Activated CD4-positive, alpha-beta memory T cell treated with anti-CD3 and anti-CD28 coated beads for 36 hours (primary cell): ENCODE results near the gene PRSS8. TPM values are rescaled to one million over a fixed set of nuclear protein-coding genes. Genes with fewer than 3 reads are reported as not detected.
"Not testable (repeated sequence)": the region's sequence is repeated elsewhere in the genome, so short reads cannot be mapped to it uniquely, and the experiment has no call there.

ENCODE experiments used
- CTCF ChIA-PET: fragments of 350-600 bp; sonication (Branson Sonifier 250); formaldehyde crosslinking; loops from one replicate; lab custom pipeline; 2021; ENCODE audit warnings: antibody characterized with exemption, inconsistent platforms; lab: Charles Lee
- POLR2A ChIA-PET: fragments of 350-600 bp; sonication (Branson Sonifier 250); formaldehyde crosslinking; loops from one replicate; lab custom pipeline; 2021; ENCODE audit warnings: antibody characterized with exemption; lab: Charles Lee
- DNase-seq: peaks from one replicate; pipeline ENCODE4 v3.0.0-alpha.2; 2020
- H3K27ac Mint-ChIP-seq: one replicate; pipeline ENCODE4 v1.8.0; 2021; ENCODE audit warnings: mixed read lengths
- H3K27me3 Mint-ChIP-seq: one replicate; pipeline ENCODE4 v1.8.0; 2021; ENCODE audit warnings: mixed read lengths
- H3K36me3 Mint-ChIP-seq: one replicate; pipeline ENCODE4 v1.8.0; 2021; ENCODE audit warnings: mixed read lengths
- H3K4me1 Mint-ChIP-seq: one replicate; pipeline ENCODE4 v1.8.0; 2021; ENCODE audit warnings: low read depth, mixed read lengths
- H3K4me3 Mint-ChIP-seq: one replicate; pipeline ENCODE4 v1.8.0; 2021; ENCODE audit warnings: mild to moderate bottlenecking, mixed read lengths
- H3K9me3 Mint-ChIP-seq: one replicate; pipeline ENCODE4 v1.8.0; 2021; ENCODE audit warnings: mixed read lengths
- intact Hi-C: fragments of 100-400 bp; cut with micrococcal nuclease; formaldehyde crosslinking; loops from one replicate; pipeline ENCODE4 v1.15.1; 2023
- total RNA-seq, 2 experiments: library from RNA; stranded (reverse); gene quantifications; one replicate each; pipeline ENCODE4 v1.2.3, GENCODE V29; 2021

The PRSS8 gene
- total RNA-seq, 2 experiments from 2014 or later = not detected

DNA sequence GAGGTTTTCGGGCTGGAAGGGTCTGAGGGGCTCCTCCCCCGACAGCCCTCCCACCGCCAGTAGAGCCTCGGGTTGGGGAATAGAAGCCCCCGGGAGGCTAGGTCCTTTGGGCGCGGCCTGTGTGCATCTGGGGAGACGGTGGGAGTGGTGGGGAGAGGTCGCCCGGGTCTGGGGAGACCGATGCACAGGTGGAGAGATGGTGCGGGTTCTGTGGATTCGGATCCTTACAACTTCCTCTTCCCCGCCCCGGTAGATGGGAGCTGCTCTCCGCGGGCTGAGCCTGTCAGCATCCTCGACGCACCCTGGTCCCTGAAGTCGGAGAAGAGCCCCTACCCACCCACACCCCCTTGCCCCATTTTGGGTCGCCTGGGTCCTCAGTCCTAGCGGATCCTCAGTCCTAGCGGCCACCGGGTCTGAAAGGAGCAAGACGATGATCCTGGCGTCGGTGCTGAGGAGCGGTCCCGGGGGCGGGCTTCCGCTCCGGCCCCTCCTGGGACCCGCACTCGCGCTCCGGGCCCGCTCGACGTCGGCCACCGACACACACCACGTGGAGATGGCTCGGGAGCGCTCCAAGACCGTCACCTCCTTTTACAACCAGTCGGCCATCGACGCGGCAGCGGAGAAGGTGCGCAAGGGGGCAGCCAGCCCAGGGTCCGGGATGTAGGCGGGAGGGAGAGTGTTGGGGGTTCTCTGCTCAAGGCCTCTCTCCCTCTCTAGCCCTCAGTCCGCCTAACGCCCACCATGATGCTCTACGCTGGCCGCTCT, 26.6 kb downstream of the PRSS8 start:
- Mint-ChIP-seq H3K27me3 (no peaks in the 10 kb centered on the region), H3K36me3 (peaks cover 12% of the 10 kb centered on the region), H3K4me3 (peak overlapping the region; percentile 76), H3K9me3 (no peaks in the 10 kb centered on the region), H3K27ac (no peak overlapping the region), H3K4me1 (peaks cover 23% of the 10 kb centered on the region)
- DNase-seq = no peak
- CTCF ChIA-PET = interaction anchor here (1.2 kb wide), 1 partner anchor 124 kb away, joined by 3 read pairs; the partner anchor contains the start of gene HSD3B7
- POLR2A ChIA-PET = interaction anchor here (2.7 kb wide), 1 partner anchor 8 kb away, joined by 9 read pairs; the partner anchor contains the start of gene KAT8
- intact Hi-C loops = loop anchor here (2.0 to 5.0 kb wide), 2 partner anchors 14 to 77 kb away; partner anchors contain the start of genes STX4 and VKORC1

DNA sequence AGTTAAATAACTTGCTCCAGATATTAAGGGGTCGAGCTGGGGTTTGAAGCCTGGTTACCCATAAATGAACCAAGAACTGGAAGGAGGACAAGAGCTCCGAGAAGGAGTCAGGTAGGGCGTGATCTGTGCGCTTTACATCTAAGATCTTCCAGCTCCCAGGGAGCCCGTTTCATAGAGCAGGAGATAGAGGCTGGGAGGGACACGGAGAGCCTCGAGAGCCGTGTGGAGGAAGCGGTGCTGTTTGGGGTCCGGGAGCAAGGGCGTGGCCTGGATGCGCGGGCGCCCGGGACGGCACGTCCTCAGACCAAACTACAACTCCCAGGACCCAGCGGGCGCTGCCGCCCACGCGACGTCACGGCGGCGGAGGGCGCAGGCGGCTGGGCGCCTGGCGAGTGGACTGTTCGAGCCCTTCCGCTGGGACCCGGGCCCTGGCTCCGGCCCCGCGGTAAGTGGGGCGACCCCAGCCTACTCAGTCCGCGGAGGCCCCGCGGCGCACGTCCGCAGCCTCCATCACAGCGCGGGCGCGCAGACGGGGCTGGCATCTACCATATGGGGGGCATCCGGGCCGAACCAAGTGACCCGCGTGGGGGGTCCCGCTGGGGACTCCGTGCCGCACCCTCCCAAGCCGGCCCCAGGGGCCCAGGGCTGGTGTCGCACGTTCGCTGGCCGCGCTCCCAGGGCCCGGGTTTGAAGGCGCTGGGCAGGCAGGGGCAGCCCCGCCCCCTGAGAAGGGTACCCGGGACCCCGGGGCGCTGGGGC, 27.3 kb downstream of the PRSS8 start, which contains the start of gene BCKDK:
BCKDK (plus strand) TSS at position 352 of the 759 bp plus-strand sequence. CDS start 838 bp downstream, outside the sequence.
- peak; percentile 84 for DNase-seq
- Mint-ChIP-seq H3K27me3 (no peaks in the 10 kb centered on the region), H3K4me3 (peak within 1 kb of the TSS; percentile 80), H3K27ac (peak within 1 kb of the TSS; percentile 90), H3K9me3 (no peaks in the 10 kb centered on the region), H3K4me1 (peaks cover 18% of the 10 kb centered on the region), H3K36me3 (peaks cover 12% of the 10 kb centered on the region)
- POLR2A ChIA-PET = interaction anchor here (1.3 to 2.7 kb wide), 3 partner anchors 9 to 72 kb away, joined by 3 to 9 read pairs (median 5); partner anchors contain the start of genes FUS and KAT8
- CTCF ChIA-PET = interaction anchor here (1.0 to 1.9 kb wide), 3 partner anchors 9 to 123 kb away, joined by 3 to 6 read pairs (median 4); partner anchors contain the start of genes HSD3B7 and KAT8
- intact Hi-C loops = loop anchor here (2.0 to 5.0 kb wide), 2 partner anchors 13 to 76 kb away; partner anchors contain the start of genes STX4 and VKORC1

DNA sequence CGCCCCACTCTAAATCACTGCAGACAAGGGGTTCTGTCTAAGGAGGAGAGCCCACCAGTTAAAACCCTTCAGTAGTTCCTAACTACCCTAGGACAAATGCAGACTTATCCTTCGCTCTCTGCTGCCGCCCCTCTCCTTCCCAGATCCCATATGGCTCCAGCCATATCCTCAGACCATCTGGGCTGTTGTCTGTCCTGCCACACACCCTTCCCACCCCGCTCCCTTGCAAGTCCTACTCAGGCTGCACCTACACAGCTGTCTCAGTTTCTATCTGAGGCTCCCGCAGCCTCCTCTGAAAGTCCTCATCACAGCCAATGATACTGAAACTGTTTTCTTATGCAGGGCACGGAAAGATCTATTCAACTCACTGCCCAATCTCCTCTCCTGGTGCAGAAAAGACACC, 28.1 kb downstream of the PRSS8 start:
- intact Hi-C loops = loop anchor here (2.0 to 5.0 kb wide), 2 partner anchors 35 to 75 kb away; partner anchors contain the start of gene STX4
- Mint-ChIP-seq H3K9me3 (no peaks in the 10 kb centered on the region), H3K27ac (peak overlapping the region; percentile 90), H3K4me3 (peak overlapping the region; percentile 80), H3K4me1 (peaks cover 18% of the 10 kb centered on the region), H3K36me3 (peaks cover 12% of the 10 kb centered on the region), H3K27me3 (no peaks in the 10 kb centered on the region)
- ChIA-PET CTCF (interaction anchor here (1.0 to 1.9 kb wide), 3 partner anchors 10 to 353 kb away, joined by 3 to 6 read pairs (median 4); partner anchors contain the start of gene KAT8), POLR2A (interaction anchor here (1.3 to 2.7 kb wide), 3 partner anchors 10 to 72 kb away, joined by 3 to 9 read pairs (median 5); partner anchors contain the start of genes FUS and KAT8)
- DNase-seq = peak; percentile 76

DNA sequence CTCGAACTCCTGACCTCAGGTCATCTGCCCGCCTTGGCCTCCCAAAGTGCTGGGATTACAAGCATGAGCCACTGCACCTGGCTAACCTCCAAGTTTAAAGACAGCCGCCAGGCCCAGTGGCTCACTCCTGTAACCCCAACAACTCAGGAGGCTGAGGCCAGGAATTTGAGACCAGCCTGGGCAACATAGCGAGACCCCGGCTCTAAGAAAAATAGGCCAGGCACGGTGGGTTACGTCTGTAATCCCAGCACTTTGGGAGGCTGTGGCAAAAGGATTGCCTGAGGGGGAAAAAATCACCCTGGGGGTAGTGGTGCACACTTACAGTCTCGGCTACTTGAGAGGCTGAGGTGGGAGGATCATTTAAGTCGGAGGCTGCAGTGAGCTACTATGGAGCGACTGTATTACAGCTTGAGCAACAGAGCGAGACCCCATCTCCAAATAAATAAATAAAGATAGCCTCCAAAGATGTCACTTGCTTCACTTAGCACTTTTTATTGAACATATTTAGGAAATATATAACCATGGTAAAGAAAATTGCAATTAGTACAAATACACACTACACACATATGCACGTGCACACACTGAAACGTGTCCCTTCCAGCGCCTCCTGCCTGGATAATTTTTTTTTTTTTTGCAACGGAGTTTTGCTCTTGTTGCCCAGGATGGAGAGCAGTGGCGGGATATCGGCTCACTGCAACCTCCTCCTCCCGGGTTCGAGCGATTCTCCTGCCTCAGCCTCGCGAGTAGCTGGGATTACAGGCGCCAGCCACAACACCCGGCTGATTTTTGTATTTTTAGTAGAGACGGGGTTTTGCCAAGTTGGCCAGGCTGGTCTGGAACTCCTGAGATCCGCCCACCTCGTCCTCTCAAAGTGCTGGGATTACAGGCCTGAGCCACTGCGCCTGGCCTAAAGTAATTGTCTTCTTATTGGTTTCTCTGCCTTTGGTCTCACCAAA, 28.7 kb downstream of the PRSS8 start:
- peak overlapping the region; percentile 90 for H3K27ac Mint-ChIP-seq
- DNase-seq = no peak
- peaks cover 10% of the 10 kb centered on the region for H3K36me3 Mint-ChIP-seq
- intact Hi-C loops = loop anchor here (2.0 to 5.0 kb wide), 2 partner anchors 36 to 74 kb away; partner anchors contain the start of gene STX4
- no peaks in the 10 kb centered on the region for H3K9me3 Mint-ChIP-seq
- peak overlapping the region; percentile 80 for H3K4me3 Mint-ChIP-seq
- ChIA-PET CTCF (interaction anchor here (1.0 to 1.9 kb wide), 2 partner anchors 11 to 353 kb away, joined by 3 to 6 read pairs; partner anchors contain the start of gene KAT8), POLR2A (interaction anchor here (1.3 to 2.7 kb wide), 3 partner anchors 11 to 73 kb away, joined by 3 to 9 read pairs (median 5); partner anchors contain the start of genes FUS and KAT8)
- H3K27me3 Mint-ChIP-seq = no peaks in the 10 kb centered on the region
- peaks cover 18% of the 10 kb centered on the region for H3K4me1 Mint-ChIP-seq

DNA sequence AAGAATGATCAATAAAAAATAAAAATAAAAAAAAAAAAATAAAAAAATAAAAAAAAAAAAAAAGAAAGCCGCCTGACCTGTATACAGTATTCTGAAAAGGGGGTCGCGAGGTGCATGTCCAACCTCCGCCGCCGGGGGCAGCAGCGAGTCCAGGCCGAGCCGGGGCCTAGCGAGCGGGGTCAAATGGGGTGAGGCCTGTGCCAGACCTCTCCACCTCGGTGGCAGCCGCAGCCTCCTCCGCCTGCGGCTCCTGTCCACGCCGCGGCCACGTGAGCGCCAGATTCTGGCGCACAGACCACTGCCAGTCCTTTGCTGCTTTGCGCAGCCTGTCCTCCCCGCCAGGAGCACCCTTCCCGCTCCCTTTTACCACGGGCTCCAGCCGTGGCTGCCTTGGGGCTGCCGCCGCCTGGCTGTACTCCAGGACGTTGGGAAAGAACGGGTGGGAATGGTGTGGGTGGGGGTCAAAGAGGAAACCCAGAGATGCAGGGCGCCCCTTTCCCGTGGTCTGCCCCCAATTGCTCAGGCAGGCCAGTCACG, 29.8 kb downstream of the PRSS8 start:
- Mint-ChIP-seq H3K9me3 (no peaks in the 10 kb centered on the region), H3K27ac (peak overlapping the region; percentile 45), H3K27me3 (no peaks in the 10 kb centered on the region), H3K4me1 (peaks cover 18% of the 10 kb centered on the region), H3K4me3 (no peak overlapping the region), H3K36me3 (peaks cover 9% of the 10 kb centered on the region)
- peak; percentile 86 for DNase-seq
- CTCF ChIA-PET = no interaction called here
- intact Hi-C loops = loop anchor here (2.0 to 5.0 kb wide), 2 partner anchors 37 to 73 kb away; partner anchors contain the start of gene STX4
- POLR2A ChIA-PET = no interaction called here

DNA sequence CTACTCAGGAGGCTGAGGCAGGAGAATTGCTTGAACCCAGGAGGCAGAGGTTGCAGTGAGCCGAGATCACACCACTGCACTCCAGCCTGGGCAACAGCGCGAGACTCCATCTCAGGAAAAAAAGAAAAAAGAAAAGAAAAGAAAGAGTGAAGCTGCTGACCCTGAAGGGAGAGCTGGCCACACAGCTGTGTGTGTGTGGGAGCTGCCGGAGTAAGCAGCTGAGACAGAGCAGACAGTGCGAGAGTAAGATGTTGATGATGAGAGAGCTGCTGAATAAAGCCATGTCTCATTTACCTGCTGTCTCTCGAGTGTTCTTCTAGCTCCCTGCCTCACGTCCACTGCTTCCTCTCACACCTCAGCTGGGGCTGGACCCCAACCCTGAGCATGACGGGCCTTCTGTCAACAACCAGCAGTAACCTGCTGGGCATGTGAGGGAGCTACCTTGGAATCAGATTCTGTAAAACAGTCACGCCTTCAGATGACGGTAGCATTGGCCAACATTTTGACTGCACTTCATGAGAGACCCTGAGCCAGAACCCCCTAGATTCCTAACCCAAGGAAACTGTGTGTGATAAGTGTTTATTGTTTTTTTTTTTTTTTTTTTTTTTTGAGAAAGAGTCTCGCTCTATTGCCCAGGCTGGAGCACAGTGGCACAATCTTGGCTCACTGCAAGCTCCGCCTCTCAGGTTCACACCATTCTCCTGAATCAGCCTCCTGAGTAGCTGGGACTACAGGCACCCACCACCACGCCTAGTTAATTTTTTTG, 34.5 kb downstream of the PRSS8 start:
- H3K27me3 Mint-ChIP-seq, H3K4me3 Mint-ChIP-seq, POLR2A ChIA-PET, H3K9me3 Mint-ChIP-seq, H3K4me1 Mint-ChIP-seq, DNase-seq, intact Hi-C loops, H3K27ac Mint-ChIP-seq, H3K36me3 Mint-ChIP-seq: not testable (repeated sequence)
- CTCF ChIA-PET = interaction anchor here (1.0 to 1.1 kb wide), 3 partner anchors 17 to 159 kb away, joined by 3 to 6 read pairs (median 3); partner anchors contain the start of gene KAT8

DNA sequence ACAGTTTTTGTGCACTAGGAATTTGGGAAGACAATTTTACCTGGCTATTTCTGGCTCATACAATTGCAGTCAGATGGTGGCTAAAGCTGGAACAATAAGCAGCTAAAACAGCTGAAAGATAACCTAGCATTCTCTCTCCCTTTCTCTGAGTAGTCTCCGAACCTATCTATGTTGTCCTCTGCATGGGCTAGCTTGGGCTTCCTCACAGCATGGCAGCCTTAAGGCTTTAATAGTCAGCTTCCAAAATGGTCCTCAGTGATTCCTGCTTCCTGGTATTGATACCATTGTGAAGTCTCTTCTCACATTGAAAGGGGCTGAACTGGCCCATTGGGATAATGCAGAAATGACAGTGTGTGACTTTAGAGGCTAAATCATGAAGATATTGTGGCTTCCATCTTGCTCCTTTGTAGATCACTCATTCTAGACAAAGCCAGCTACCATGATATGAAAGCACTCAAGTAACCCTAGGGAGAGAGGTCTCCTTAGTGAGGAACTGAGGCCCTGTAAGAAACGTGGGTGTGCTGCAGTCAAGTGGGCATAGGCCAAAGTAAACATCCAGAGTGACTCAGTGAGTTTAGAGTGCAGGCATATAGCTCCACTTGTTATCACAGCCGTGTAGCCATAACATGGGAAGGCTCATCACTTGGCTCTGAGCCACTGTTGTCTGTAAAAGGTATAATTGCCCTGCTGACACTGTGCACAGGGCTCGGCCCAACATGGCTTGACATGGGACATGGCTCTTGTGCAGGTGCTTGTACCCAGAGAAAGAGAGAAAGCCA, 35.5 kb downstream of the PRSS8 start:
- Mint-ChIP-seq H3K9me3 (peaks cover 4% of the 10 kb centered on the region), H3K27ac (no peak overlapping the region), H3K27me3 (no peaks in the 10 kb centered on the region), H3K4me1 (peaks cover 9% of the 10 kb centered on the region), H3K36me3 (no peaks in the 10 kb centered on the region), H3K4me3 (no peak overlapping the region)
- no peak for DNase-seq
- POLR2A ChIA-PET = no interaction called here
- intact Hi-C loops = no loop called here
- CTCF ChIA-PET = interaction anchor here (1.0 to 2.0 kb wide), 4 partner anchors 18 to 158 kb away, joined by 3 to 6 read pairs (median 3); partner anchors contain the start of gene KAT8

DNA sequence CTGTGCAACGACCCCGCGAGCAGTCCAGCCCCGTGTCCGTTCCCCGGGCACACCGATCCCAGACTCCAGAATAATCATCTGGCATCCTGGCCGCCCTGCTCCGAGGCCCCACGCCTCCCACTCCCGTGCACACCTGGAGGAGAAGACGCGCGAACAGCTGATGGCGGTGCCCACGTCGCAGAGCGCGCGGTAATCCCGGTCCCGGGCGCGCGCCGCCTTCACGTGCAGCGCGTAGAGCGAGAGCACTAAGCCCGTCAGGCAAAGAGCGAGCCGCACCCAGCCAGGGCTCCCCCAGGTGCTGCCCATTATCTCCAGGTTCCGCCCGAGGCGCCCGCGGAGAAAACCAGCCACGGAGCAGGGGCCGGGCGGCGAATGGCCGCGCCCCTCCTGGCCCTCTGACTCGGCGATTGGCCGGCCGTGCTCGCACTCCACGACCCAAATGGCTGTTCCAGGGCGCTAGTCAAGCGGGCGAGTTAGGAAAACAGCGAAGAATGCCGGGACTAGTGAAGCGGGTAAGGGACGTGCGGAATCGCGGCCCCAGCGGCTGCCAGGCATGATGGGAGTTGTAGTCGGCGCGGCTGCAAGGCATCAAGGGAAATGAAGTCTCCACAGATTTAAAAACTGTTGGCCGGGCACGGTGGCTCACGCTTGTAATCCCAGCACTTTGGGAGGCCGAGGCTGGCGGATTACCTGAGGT, 41.0 kb downstream of the PRSS8 start, which contains the start of gene VKORC1:
VKORC1 (minus strand) TSS at position 374 of the 697 bp plus-strand sequence; CDS start at position 306, 68 bp downstream.
- POLR2A ChIA-PET = interaction anchor here (0.7 to 2.9 kb wide), 7 partner anchors 12 to 95 kb away, joined by 3 to 16 read pairs (median 3); partner anchors contain the start of genes ZNF646 and ZNF668
- H3K9me3 Mint-ChIP-seq = no peaks in the 10 kb centered on the region
- peak within 1 kb of the TSS; percentile 84 for H3K27ac Mint-ChIP-seq
- no peaks in the 10 kb centered on the region for H3K27me3 Mint-ChIP-seq
- peaks cover 6% of the 10 kb centered on the region for H3K36me3 Mint-ChIP-seq
- CTCF ChIA-PET = interaction anchor here (0.7 to 2.7 kb wide), 5 partner anchors 48 to 153 kb away, joined by 3 to 11 read pairs (median 3); partner anchors contain the start of gene HSD3B7
- DNase-seq = peak; percentile 95
- H3K4me1 Mint-ChIP-seq = peaks cover 24% of the 10 kb centered on the region
- intact Hi-C loops = loop anchor here (1.0 to 5.0 kb wide), 7 partner anchors 14 to 774 kb away; partner anchors contain the start of genes BCKDK, HSD3B7, KAT8 and SETD1A
- peak within 1 kb of the TSS; percentile 93 for H3K4me3 Mint-ChIP-seq
